Measurements from ENCODE around the gene HIGD2A.

Gene HIGD2A

DNA sequence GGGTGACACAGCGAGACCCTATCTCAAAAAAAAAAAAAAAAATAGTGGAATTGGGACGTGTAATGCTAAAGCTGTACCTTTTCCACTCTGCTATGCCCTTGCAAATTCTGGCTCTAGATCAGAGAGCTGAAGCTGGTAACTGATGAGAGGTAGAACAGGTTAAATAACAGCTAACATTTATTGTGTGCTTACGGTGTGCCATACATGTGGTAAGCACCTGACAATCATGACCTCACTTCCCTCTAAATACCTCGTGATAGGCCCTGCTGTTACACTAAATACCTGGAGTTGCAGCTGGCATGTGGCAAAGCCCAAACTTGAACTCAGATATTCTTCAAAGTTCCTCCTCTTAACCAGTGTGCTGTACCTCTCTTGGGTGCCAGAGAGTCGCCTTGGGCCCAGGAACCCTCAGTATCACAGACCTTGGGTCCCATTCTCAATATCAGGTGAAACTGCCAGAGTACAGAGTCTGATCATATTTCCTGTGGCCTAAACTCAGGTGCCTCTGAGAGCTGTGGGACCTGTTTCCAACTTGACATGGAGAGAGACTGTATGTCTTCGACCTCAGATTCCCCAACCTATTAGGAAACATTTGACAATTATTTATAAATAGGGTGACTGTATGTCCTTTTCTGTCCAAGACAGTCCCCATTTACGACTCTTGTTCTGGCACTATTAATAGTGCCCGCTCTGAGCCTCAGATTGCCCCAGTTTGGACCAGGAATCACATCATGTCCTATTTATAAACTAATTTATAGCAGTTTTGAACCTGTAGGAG is 18.4 kb upstream of the HIGD2A start:
- no peak for DNase-seq (ENCODE audit: low read depth in 2 of 2)

DNA sequence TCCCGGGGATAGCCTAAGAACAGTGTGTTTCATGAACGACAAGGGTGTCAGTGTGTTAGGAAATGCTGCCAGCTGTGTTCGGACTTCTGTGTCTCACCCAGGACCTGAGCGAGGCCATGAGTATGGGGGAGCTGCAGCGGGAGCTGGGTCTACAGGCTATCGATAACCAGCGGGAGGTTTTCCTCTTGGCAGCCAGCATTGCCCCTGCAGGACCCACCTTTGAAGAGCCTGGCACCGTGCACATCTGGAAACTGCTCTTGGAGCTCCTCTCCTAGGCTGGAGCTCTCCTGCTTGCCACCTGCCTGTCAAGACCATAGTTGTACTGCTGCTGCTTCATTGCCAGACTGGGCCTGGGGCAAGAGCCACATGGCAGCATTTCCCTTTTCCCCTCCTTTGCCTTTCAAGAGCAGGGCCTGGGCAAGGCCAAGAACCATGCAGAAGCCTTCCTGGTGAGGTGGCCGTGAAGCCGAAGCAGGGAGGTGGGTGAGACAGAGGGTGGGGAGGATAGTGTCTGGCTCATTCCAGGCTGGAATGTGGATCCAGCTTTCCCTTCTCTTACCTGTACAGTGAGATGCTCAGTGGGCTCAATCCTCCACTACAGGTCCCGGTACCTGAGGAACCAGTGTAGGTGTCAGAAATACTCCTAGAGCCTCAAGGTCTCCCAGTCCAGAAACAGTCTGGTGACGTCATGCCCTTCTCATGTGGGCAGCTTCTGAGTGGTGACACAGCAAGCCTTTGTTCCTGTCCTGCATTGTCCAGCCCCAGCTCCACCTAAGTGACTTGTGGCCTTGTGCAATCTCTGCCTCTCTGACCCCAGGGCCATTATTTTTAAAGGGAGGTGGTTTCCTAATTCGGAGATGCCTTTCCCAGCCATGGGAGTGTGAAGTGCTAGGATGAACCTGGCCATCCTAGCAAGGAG is 16.7 kb upstream of the HIGD2A start:
- DNase-seq (ENCODE audit: low read depth in 2 of 2): no peak

DNA sequence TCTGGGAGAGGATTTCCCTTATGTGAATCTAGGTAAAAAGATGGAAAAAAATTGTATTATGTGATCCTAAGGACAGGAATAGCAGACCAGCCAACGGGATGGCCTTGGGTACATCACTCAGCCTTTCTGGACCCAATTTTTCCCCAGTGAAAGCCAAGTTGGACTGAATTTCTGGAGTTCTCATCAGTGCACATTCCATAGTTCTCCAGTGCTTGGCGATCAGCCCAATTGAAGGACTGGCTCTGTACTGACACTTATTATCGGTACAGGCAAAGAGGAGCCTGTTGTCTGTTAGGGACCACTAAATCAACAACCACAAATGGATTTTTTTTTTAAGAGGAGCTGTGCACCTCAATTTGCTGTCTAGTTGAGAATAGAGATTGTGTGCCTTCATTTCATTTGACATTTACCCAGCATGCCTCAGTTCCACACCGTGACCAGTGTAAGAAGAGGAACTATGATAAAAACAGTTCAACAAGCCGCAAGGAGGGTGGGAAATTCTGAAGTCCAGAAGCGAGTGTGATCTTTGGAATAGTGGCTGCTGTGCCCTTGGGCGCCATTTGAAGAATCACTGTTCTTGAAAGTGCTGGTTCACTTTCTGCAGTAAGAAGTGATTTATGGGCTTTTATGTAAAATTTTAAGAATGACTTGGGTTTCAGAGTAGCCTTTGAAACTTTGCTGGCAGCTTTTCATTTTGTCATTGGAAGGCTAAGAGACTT is 15.3 kb upstream of the HIGD2A start:
- DNase-seq (ENCODE audit: low read depth in 2 of 2): no peak

DNA sequence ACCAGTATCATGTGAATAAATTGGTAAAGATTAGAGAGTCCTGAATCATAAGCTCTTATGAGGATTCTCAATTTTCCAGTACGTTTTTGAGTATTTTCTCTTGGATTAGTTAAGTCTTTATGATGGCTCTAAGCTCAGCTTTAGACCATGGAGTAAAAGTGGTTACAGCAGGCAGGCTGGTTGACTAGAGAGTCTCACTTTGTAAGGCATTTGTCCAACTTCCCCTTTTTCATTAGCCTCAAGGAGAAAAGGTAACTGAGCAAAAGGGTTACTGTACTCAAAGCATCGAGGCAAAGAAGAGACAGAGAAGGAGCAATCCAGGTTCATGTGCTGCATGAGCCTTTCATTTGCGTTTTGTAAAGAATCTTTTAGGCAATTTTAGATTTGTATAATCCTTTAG is 8.7 kb upstream of the HIGD2A start:
- no peak for DNase-seq (ENCODE audit: low read depth in 2 of 2)

GRCh38 chr5:176381423-176381822 is 7.1 kb upstream of the HIGD2A start:
- no peak for DNase-seq (ENCODE audit: low read depth in 2 of 2)

DNA sequence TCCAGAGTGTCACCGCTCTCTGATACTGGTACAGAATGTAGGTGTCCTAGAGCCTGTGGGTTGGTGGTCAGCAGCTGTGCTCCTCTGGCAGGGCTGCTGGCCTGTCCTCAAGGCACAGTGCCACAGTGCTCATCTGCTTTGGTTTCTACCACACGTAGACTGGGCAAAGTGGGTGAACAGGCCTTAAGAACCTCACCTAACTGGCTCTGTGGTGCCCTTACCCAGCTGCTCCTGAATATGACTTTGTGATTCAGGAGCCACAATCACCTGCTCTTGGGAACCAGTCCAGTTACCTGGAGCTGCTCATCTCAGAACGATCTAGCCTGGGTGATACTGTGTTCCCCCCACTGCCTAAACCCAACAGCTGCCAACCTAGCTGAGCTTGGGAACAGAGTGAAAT is 6.6 kb upstream of the HIGD2A start:
- no peak for DNase-seq (ENCODE audit: low read depth in 2 of 2)

- DNase-seq (ENCODE audit: low read depth in 2 of 2): no peak
Observed at GRCh38 chr5:176382721-176383120, 5.8 kb upstream of the HIGD2A start.

GRCh38 chr5:176383248-176383905 is 5.2 kb upstream of the HIGD2A start:
- DNase-seq (ENCODE audit: low read depth in 2 of 2): no peak

- no peak for DNase-seq (ENCODE audit: low read depth in 2 of 2)
Observed at GRCh38 chr5:176383961-176384360, 4.6 kb upstream of the HIGD2A start.

GRCh38 chr5:176384366-176384930 is 4.1 kb upstream of the HIGD2A start:
- DNase-seq (ENCODE audit: low read depth in 2 of 2): no peak

DNA sequence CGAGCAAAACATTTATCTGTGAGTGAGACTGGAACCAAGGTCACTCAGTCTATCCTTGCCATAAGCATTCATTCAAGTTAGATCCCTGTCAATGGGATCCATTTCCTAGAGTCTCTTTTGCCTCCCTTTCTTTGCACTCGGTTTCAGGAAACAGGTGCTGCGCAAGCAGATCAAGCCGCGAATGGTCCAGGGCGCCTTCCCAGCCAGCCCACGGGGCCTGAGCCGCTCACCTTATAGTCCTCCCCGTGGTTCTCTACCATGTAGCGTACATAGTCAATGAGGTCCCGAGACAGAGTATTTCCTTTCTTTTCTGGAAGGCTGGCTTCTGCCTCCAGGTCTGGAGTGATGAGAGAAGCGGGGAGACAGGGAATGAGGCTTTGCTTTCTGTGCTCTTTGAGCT is 3.6 kb upstream of the HIGD2A start:
- no peak for DNase-seq (ENCODE audit: low read depth in 2 of 2)

- no peak for DNase-seq (ENCODE audit: low read depth in 2 of 2)
Observed at GRCh38 chr5:176386491-176386890, 2.1 kb upstream of the HIGD2A start.

DNA sequence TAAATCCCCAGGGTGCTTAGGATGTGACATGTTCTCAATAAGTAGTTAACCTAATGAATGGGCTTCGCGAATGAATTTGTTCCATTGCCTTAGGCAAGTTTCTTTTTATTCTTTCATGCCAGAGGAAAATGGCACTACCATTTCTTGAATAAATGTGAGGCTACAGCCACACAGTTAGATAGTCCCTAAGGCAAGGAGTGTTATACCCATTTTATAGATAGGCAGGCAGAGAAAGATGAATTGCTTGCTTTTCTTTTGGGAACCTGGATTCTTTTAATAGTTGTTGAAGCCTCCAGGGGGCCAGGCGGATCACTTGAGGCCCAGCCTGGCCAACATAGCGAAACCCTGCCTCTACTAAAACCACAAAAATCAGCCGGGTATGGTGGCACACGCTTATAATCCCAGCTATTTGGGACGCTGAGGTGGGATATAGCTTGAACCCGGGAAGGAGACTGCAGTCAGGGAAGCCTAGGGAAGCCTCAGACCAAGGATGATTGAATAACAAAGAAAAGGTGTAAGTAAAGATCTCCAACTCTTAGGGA is 1.1 kb upstream of the HIGD2A start:
- no peak for DNase-seq (ENCODE audit: low read depth in 2 of 2)

GRCh38 chr5:176388003-176388443 is 528 bp upstream of the HIGD2A start:
- no peak for DNase-seq (ENCODE audit: low read depth in 2 of 2)

DNA sequence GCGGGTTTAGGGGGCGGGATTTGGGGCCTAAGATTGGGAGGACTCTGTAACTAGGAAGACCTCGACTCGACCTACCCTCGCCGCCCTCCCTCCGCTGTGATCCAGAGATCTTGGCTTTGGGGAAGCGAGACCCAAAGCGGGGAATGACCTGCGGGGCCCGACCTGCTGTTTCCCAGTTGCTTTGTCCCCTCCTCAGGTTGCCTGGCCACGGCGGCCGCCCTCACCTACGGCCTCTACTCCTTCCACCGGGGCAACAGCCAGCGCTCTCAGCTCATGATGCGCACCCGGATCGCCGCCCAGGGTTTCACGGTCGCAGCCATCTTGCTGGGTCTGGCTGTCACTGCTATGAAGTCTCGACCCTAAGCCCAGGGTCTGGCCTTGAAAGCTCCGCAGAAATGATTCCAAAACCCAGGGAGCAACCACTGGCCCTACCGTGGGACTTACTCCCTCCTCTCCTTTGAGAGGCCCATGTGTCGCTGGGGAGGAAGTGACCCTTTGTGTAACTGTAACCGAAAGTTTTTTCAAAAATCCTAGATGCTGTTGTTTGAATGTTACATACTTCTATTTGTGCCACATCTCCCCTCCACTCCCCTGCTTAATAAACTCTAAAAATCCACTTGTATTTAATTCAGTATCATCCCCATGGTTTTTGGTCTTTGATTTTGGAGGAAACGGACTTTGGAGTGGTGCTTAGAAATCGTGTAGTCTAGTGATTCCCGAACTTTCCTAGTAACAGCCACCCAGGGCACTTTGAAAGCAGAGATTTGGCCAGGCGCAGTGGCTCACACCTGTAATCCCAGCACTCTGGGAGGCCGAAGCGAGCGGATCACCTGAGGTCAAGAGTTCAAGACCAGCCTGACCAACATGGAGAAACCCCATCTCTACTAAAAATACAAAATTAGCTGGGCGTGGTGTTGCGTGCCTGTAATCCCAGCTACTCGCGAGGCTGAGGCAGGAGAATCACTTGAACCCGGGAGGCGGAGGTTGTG is 878 bp downstream of the HIGD2A start:
- no peak for DNase-seq (ENCODE audit: low read depth in 2 of 2)

DNA sequence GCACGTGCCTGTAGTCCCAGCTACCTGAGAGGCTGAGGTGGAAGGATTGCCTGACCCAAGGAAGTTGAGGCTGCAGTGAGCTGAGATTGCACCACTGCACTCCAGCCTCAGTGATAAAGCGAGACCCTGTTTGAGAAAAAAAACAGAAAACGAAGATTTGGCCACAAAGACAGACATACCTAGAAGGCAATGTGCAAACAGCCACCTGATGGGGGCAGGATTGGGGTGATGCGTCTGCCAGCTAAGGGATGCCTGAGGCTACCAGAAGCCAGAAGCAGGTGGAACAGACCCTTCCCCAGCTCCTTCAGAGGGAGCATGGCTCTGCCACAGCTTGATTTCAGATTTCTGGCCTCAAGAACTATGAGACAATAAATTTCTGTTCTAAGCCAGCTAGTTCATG is 2.9 kb downstream of the HIGD2A start:
- DNase-seq (ENCODE audit: low read depth in 2 of 2): no peak

- no peak for DNase-seq (ENCODE audit: low read depth in 2 of 2)
Observed at GRCh38 chr5:176391999-176392398, 3.4 kb downstream of the HIGD2A start.

DNA sequence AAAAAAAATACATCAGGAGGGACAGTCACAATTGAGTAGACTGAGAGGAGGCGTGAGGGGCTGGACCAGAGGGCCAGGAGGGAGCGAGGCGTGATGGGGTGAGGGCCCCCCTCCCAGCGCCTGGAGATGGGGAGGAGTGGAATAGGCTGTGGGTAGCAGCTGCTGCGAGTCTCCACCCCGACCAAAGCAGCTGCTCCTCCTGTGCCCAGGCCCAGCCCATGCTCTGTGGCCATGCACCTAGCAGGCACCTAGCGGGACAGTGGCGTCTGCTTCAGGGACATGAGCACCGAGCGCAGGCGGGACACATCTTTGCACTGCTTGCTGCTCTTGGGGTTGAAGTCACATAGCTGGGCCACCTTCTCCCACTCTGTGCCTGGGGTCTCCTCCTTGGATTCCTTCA is 4.0 kb downstream of the HIGD2A start:
- no peak for DNase-seq (ENCODE audit: low read depth in 2 of 2)

DNA sequence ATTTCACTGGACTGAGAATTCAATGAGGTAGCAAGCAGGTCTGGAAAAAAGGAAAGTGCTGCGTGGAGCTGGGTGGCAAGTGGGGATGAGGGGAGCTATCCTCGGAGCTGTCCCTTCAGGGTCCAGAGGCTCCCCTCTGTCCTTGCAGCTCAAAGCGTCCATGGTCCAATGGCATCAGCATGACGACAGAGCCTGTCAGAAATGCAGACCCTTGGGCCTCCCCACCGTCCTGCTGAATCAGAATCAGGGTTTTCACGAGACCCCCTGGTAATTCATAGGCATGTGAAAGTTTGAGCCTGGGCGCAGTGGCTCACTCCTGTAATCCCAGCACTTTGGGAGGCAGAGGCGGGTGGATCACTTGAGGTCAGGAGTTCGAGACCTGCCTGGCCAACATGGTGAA is 5.5 kb downstream of the HIGD2A start:
- no peak for DNase-seq (ENCODE audit: low read depth in 2 of 2)
